Measurements from ENCODE around the gene TAT. TPM values are rescaled to one million over a fixed set of nuclear protein-coding genes. Genes with fewer than 3 reads are reported as not detected.
"Not testable (repeated sequence)": the region's sequence is repeated elsewhere in the genome, so short reads cannot be mapped to it uniquely, and the experiment has no call there.

TAT gene
- not detected for total RNA-seq
- long read RNA-seq, result 0 reads

DNA sequence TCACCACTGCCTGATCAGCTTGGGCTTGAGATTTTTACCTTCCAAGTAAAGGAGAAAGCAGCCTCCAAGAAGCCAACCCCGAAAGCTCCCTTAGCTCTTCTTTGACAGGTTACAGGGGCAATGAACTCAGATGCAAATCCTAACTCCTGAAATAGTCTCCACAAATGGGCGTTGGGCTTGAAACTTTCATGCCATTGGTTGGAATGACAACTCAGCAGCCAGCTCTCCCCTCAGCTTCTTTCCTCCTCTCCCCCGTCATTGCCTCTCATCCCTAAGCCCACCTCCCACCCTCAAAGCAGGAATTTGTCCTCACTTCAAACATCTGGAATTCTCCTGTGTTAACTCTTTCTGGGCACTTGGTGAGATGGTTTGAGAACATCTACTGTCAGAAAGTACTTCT, at the start of gene TAT:
Gene TAT (minus strand): TSS at position 122 of the 400 bp plus-strand sequence. CDS start 677 bp downstream, outside the sequence.
- intact Hi-C loops (cut with DNase I), result no loop called here
- ATAC-seq, result no peak

DNA sequence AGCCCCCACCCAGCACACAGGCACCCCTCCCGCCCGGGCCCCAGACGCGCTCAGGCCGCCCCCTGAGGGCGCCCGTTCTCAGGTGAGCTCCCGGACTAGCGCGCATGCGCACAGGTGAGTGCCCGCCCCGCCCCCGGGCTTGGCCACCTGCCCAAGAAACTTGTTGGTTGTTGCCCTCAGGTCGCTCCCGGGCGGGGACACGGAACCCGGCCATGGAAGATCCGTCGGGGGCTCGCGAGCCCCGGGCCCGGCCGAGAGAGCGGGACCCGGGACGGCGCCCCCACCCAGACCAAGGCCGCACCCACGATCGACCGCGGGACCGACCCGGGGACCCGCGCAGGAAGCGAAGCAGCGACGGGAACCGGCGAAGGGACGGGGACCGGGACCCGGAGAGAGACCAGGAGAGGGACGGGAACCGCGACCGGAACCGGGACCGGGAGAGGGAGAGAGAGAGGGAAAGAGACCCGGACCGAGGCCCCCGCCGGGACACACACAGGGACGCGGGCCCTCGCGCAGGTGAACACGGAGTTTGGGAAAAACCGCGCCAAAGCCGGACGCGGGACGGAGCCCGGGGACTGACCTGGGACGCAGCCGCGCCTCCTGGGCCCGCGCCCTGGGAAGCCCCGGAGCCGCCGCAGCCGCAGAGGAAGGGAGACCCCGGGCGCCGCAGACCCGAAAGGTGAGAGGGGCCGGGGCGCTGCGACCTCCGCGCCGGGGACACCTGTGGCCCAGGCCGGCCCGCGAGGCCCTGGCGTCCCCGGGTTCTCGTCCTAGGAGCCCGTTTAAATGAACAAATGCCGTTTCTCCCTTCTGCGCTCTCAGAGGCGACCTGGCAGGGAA, 49.3 kb upstream of the TAT start, which contains the start of gene MARVELD3:
Gene MARVELD3 (plus strand): TSS at position 167 of the 840 bp plus-strand sequence. CDS start 46 bp downstream, at position 213.
- ATAC-seq (no peak), DNase-seq (ENCODE audit: missing footprints) (no peak)
- intact Hi-C loops (cut with DNase I), result no loop called here

More for the DNA sequence above, at the start of gene TAT:
- no peak for DNase-seq (ENCODE audit: missing footprints)

DNA sequence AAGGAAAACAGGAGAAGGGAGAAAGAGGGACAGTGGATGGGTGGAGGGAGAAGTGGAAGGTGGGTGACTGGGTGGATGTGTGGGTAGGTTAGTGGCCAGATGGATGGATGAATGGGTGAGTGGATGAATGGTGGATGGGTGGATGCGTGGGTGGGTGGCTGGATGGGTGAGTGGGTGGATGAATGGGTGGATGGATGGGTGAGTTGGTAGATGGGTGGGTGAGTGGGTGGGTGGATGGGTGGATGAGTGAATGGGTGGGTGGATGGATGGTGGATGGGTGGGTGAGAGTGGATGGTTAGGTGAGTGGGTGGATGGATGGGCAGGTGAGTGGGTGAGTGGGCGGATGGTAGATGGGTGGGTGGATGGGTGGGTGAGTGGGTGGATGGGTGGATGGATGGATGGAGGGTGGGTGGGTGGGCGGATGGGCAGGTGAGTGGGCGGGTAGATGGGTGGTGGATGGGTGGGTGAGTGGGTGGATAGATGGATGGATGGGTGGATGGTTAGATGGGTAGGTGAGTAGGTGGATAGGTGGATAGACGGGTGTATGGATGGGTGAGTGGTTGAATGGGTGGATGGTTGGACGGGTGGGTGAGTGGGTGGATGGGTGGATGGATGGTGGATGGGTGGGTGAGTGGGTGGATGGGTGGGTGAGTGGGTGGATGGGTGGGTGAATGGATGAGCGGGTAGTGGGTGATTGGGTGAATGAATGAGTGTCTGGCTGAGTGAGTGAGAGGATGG, 48.4 kb upstream of the TAT start:
- DNase-seq (ENCODE audit: missing footprints) (no peak), ATAC-seq (no peak)
- intact Hi-C loops (cut with DNase I), result no loop called here

DNA sequence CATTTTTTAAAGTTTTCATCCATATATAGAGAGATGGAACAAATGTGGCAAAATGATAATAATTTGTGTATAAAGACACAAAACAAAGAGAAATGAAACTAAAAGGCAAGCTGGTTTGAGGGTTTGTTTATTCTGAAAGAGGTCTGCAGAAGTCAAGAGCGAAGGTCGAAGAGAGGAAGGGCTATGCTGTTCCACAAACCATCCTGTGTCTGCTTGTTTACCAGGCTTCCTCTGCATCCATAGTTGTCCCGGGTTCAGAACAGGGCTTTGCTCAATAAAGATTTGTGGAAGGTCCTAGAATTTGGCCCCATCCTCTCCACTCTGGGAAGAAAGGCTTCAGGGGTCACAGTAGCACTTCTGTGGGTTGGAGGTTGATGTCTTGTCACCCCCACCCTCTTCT, 46.7 kb upstream of the TAT start:
- DNase-seq (ENCODE audit: missing footprints) (no peak), ATAC-seq (no peak)
- intact Hi-C loops (cut with DNase I), result no loop called here

DNA sequence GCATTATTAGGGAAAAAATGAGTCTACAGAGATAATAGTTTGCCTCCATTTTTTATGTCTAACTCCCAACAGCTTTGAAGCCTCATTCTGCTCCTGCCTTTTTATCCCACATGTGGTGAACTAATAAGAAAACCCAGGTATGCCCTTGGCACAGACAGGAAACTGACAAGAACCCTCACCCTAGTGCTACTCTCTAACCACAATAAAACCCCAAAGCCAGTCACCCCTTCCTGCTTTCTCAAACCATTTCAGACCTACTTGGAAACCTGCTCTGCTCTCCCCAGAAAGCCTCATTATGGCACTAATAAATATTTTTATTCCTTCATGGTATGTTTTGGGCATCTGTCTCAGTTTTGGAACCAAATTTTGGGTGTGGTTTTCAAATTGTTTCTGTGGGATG, 45.2 kb upstream of the TAT start:
- ATAC-seq (no peak), DNase-seq (ENCODE audit: missing footprints) (no peak)
- intact Hi-C loops (cut with DNase I), result no loop called here

DNA sequence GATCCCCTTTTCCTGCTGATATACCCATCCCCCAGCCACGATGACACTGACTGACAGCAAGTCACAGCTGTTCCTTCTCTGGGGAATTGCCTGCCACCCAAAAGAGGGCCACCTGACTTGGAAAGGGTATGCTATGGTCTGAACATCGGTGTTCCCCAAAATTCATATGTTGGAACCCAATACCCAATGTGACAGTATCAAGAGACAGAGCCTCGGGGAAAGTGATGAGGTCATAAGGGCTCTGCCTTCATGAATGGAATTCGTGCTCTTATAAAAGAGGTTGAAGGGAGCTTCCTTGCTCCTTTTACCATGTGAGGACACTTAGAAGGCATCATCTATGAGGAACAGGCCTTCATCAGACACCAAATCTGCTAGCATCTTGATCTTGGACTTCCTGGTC, 41.5 kb upstream of the TAT start:
- intact Hi-C loops (cut with DNase I), result loop anchor here (10.0 kb wide), 1 partner anchor 204 kb away; no protein-coding TSS in a partner anchor
- DNase-seq (ENCODE audit: missing footprints) (no peak), ATAC-seq (no peak)

DNA sequence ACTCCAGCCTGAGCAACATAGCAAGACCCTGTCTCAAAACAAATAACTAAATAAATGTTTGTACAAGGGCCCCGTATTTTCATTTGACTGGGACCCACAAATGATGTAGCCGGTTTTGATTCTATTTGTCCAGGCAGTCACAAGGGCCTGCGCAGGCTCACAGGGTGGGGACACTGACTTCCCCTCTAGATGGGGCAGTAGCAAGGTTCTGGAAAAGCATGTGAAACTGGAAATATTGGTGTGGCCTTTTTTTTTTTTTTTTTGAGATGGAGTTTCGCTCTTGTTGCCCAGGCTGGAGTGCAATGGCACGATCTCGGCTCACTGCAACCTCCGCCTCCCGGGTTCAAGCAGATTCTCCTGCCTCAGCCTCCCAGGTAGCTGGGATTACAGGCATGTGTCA, 38.1 kb upstream of the TAT start:
- intact Hi-C loops (cut with DNase I), result loop anchor here (10.0 kb wide), 1 partner anchor 200 kb away; no protein-coding TSS in a partner anchor
- DNase-seq (ENCODE audit: missing footprints); ATAC-seq: not testable (repeated sequence)

DNA sequence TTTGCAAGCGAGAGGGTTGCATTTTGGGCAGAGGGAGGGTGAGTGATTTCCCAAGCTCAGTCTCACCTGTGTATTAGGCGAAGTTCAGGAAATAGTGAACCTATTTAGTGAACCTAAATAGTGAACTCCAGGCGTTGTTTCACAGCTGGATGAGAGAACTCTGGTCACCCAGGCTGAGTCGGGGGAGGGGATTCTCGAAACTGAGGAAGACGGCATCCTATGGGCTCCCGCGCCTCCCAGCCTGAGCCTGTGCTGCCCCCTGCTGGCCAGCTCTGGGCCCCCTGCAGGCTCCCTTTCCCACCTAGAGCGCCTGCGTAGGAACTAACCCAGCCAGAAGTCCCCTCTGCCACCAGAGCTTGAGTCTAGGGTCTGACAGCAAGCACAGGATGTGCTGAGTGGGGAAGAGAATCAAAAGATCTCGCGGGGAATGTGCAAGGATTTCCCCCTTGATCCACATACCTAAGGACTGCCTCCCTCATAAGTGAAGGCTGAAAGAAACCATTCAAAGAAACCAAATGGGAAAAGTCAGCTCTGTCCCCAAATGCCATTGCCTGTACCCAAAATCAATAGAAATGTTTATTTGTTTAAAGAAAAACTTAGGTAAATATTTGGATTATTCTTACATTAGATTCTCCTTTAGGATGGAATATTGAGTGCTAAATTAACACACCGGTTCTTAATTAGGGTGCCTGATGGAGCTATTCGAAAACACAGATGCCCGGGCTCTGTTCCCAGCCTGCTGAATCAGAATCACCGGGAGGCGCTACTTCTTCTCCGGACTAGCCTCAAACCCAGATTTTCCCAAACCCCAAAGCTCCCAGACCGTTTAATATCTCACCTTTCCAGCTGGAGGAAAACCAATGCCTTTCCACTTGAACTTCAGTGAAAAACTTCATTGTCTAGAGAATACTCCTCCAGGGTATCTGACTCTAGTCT, 34.3 kb upstream of the TAT start:
- ATAC-seq, result peak; percentile 64
- intact Hi-C loops (cut with DNase I), result loop anchor here (10.0 kb wide), 1 partner anchor 196 kb away; no protein-coding TSS in a partner anchor
- no peak for DNase-seq (ENCODE audit: missing footprints)

DNA sequence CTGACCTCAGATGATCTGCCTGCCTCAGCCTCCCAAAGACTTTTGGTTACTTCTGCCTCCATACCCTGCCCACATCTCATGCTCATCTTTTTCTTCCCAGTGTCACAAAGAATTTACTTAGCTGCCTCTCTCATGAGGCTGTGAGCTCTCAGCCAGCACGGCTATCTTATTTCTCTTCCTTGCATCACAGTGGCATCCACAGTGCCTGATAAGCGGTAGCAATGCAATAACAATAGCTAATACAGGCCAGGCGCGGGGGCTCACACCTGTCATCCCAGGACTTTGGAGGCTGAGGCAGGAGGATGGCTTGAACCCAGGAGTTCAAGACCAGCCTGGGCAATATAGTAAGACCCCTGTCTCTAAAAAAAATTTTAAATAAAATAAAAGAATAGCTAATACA, 33.6 kb upstream of the TAT start:
- intact Hi-C loops (cut with DNase I), result loop anchor here (10.0 kb wide), 1 partner anchor 196 kb away; no protein-coding TSS in a partner anchor
- DNase-seq (ENCODE audit: missing footprints) (no peak), ATAC-seq (no peak)

DNA sequence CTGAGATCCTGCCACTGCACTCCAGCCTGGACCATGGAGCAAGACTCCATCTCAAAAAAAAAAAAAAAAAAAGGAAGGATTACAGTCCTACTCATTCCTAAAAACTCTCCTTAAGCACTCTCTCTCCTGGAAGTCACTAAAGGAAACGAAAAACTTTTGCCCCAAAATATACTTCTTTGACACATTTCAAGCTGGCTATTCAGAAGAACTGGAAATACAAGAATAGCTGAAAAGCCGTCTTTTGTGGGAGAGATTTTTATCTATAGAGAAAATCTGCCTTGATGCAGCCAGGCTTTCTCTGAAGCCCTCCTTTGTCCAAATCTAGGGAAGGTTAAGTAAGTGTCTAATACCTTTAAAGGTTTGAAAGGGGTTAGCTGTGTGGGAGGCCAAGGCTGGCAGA, 32.2 kb upstream of the TAT start:
- no peak for ATAC-seq
- intact Hi-C loops (cut with DNase I), result no loop called here
- DNase-seq (ENCODE audit: missing footprints), result no peak

DNA sequence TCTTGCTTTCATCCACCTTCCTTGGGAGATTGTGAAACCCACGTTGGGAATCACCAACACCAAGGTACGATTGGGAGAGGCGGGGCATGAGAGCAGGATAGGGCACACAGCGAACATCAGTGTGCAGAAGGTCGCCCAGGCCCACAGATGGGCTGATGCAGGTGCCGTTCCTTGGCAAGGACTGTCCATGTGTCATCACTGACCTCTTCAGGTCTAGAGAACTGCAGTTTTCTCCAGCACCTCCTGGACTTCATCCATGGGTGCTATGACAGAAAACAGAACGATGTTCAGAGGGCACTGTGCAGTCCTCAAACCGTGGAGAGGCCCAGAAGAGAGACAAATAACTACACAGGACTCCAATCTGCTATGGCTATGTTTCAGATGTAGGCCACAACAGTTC, 23.9 kb upstream of the TAT start:
- ATAC-seq (no peak), DNase-seq (ENCODE audit: missing footprints) (no peak)
- intact Hi-C loops (cut with DNase I), result no loop called here

DNA sequence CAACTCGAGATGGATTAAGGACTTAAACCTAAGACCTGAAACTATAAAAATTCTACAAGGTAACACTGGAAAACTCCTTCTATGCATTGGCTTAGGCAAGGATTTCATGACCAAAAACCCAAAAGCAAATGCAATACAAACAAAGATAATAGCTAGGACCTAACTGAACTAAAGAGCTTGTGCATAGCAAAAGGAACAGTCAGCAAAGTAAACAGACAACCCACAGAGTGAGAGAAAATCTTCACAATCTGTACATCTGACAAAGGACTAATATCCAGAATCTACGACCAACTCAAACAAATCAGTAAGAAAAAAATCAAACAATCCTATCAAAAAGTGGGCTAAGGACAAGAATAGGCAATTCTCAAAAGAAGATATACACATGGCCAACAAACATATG, 21.5 kb upstream of the TAT start:
- intact Hi-C loops (cut with DNase I); DNase-seq (ENCODE audit: missing footprints); ATAC-seq: not testable (repeated sequence)

DNA sequence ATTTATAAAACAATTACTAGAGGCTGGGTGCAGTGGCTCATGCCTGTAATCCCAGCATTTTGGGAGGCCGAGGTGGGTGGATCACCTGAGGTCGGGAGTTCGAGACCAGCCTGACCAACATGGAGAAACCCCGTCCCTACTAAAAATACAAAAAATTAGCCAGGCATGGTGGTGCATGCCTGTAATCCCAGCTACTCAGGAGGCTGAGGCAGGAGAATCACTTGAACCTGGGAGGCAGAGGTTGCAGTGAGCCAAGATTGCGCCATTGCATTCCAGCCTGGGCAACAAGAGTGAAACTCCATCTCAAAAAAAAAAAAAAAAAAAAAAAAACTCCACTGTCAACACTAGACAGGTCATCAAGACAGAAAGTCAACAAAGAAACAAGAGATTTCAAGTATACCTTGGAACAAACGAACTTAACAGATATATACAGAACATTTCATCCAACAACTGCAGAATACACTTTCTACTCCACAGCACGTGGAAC, 18.5 kb upstream of the TAT start:
- intact Hi-C loops (cut with DNase I); ATAC-seq: not testable (repeated sequence)

DNA sequence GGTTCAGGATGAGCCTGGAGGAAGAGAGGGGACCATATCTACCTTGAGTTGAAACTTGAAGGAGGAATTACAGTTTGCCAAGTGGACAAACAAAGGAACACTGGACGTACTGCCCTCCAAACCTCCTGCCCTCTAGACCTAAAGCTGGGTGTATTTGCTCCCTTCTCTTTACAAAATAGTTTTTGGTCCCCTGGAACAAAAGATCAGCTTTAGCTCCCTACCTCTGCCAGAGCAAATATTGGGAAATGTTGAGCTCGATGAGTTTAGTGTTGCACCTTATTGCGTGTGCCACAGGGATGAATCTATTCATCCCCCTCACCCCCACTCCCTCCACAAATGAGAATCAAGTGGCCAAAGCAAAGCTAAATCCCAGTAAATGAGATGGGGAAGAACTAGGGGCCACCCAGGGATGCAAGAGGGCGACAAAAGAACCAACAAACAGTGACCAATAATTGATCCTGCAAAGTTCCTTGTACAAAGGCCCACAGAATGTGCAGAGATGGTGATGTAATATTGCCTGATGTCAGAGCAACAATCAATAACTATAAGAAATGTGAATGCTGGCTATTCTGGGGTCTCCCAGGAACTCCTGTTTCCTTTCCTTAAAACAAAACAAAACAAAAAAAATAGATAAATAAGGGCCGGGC, 17.2 kb upstream of the TAT start:
- no peak for ATAC-seq
- intact Hi-C loops (cut with DNase I), result no loop called here
- no peak for DNase-seq (ENCODE audit: missing footprints)

More for the DNA sequence above, 18.5 kb upstream of the TAT start:
- not testable (repeated sequence) for DNase-seq (ENCODE audit: missing footprints)

DNA sequence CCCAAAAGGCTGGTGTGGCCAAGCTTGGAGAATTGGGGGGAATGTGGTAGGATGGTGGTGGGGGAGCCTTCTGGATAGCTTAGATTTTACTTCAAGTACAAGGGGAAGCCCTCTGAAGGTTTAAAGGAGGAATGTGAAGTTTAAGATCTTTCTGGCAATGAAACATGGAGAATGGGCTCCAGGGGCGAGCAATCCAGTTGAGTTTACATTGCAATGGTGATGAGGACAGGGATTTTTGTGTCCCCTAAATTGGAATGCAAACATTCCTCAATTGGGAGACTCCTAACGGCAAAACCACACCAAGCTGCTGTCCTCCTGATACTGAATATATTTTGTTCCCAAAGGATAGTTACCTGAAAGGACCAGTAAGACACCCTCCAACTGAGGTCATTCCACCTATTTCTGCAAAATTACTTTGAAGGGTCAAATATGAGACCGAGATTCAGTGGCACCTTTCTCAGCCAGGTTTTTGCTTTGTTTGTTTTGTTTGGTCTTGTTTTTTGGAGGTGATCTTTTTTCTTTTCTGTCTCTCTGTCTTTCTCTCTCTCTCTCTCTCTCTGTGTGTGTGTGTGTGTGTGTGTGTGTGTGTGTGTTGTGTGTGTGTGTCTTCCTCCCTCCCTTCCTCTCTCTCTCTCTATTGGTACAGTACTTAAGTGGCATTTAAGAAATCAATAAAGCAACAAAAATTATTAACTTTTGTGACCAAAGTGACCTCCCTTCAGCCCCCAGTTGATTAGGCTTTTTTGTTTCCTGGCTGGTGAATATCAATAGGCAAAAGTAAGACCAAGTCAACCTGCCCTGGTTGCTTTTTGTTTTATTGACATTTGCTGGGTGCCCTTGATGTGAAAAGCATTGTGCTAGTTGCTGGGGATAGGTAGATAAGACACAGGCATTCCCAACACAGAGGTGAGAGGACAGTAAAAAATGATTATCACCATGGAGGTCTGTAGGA, 16.4 kb upstream of the TAT start:
- DNase-seq (ENCODE audit: missing footprints), result no peak
- intact Hi-C loops (cut with DNase I), result no loop called here
- no peak for ATAC-seq

DNA sequence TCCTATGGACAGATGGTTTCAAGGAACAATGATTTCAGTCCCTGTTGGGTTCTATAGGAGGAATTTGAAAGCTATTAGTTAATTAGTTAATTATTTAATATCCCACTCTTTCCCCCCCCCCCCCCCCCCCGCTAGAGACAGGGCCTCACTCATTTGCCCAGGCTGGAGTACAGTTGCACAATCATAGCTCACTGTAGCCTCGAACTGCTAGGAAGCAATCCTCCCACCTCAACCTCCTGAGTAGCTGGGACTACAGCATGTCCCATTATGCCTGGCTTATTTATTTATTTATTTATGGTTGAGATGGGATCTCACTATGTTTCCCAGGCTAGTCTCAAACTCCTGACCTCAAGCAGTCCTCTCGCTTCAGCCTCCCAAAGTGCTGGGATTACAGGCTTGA, 15.0 kb upstream of the TAT start:
- DNase-seq (ENCODE audit: missing footprints), result no peak
- ATAC-seq, result no peak
- intact Hi-C loops (cut with DNase I), result no loop called here

DNA sequence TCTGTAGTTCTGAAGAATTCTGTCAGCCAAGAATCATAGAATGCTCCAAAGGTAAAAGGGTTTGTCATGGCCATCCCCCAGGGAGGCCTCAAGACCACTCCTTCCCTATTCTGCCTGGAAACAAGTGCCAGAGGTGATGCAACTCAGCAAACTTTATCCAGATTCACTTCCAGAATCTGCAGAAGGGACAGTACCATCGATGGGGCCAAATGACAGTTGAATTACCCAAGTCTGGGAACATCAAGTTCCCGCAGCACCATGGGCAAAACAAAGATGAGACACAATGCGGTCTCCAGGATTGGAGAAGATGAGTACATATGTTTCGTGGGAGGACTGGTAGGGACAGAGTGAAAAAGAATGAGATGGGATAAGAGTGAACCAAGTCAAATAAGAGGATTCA, 13.7 kb upstream of the TAT start:
- no peak for DNase-seq (ENCODE audit: missing footprints)
- intact Hi-C loops (cut with DNase I), result no loop called here
- no peak for ATAC-seq

Measured in Right ventricle myocardium inferior (tissue), 1 donor.